HepG2 (cell line): ENCODE measurements around the gene DNAJC5. TPM values are rescaled to one million over a fixed set of nuclear protein-coding genes. Genes with fewer than 3 reads are reported as not detected.

ENCODE experiments used
- ARHGAP35 ChIP-seq: sonication (generic); formaldehyde crosslinking; IDR thresholded peaks from 2 replicates; pipeline ENCODE4 v1.9.0; 2022; ENCODE audit warnings: mild to moderate bottlenecking, inconsistent platforms, moderate library complexity, missing genetic modification reagents, borderline replicate concordance
- BRD4 ChIP-seq: sonication (generic); formaldehyde crosslinking; IDR thresholded peaks from 2 replicates; pipeline ENCODE4 v1.4.0; 2020; ENCODE audit warnings: missing genetic modification reagents
- FOXO1 ChIP-seq: sonication (generic); formaldehyde crosslinking; IDR thresholded peaks from 2 replicates; pipeline ENCODE4 v1.4.0; 2020; ENCODE audit warnings: missing genetic modification reagents
- GTF3A ChIP-seq: sonication (generic); formaldehyde crosslinking; conservative IDR thresholded peaks from 2 replicates; pipeline ENCODE4 v1.4.0; 2020; ENCODE audit warnings: mild to moderate bottlenecking, missing genetic modification reagents
- HCFC1 ChIP-seq: fragments of 150-350 bp; IDR thresholded peaks from 2 replicates; pipeline ENCODE4 v1.6.1; 2014; ENCODE audit warnings: low read depth, low read length
- ISL2 ChIP-seq: sonication (generic); formaldehyde crosslinking; IDR thresholded peaks from 2 replicates; pipeline ENCODE4 v1.5.0; 2020; ENCODE audit warnings: missing genetic modification reagents
- MED13 ChIP-seq: sonication (generic); formaldehyde crosslinking; IDR thresholded peaks from 2 replicates; pipeline ENCODE4 v1.5.0; 2020; ENCODE audit warnings: missing genetic modification reagents
- NBN ChIP-seq: fragments of 450-650 bp; conservative IDR thresholded peaks from 2 replicates; pipeline ENCODE4 v1.6.1; 2017
- REL ChIP-seq: sonication (generic); formaldehyde crosslinking; conservative IDR thresholded peaks from 2 replicates; pipeline ENCODE4 v1.8.0; 2022; ENCODE audit warnings: mild to moderate bottlenecking, missing genetic modification reagents, moderate library complexity
- SP140L ChIP-seq: sonication (generic); formaldehyde crosslinking; IDR thresholded peaks from 2 replicates; pipeline ENCODE4 v1.4.0; 2020; ENCODE audit warnings: missing genetic modification reagents, borderline replicate concordance
- TBP ChIP-seq: sonication (generic); formaldehyde crosslinking; IDR thresholded peaks from 2 replicates; pipeline ENCODE4 v1.5.0; 2020; ENCODE audit warnings: missing genetic modification reagents
- ZBTB42 ChIP-seq: sonication (generic); formaldehyde crosslinking; IDR thresholded peaks from 2 replicates; pipeline ENCODE4 v1.5.0; 2020; ENCODE audit warnings: mild to moderate bottlenecking, missing genetic modification reagents
- ZFP36L1 ChIP-seq: sonication (generic); formaldehyde crosslinking; IDR thresholded peaks from 2 replicates; pipeline ENCODE4 v1.8.0; 2022; ENCODE audit warnings: mild to moderate bottlenecking, missing genetic modification reagents, moderate library complexity
- ZNF224 ChIP-seq: sonication (generic); formaldehyde crosslinking; IDR thresholded peaks from 2 replicates; pipeline ENCODE4 v1.5.0; 2020; ENCODE audit warnings: mild to moderate bottlenecking, missing genetic modification reagents
- ZNF251 ChIP-seq: sonication (generic); formaldehyde crosslinking; IDR thresholded peaks from 2 replicates; pipeline ENCODE4 v1.9.0; 2021; ENCODE audit warnings: mild to moderate bottlenecking, missing genetic modification reagents
- ZNF296 ChIP-seq: sonication (generic); formaldehyde crosslinking; conservative IDR thresholded peaks from 2 replicates; pipeline ENCODE4 v1.5.0; 2020; ENCODE audit warnings: mild to moderate bottlenecking, missing genetic modification reagents
- ZNF3 ChIP-seq: IDR thresholded peaks from 2 replicates; pipeline ENCODE4 v1.7.0; 2017; ENCODE audit warnings: inconsistent platforms
- ZNF431 ChIP-seq: sonication (generic); formaldehyde crosslinking; IDR thresholded peaks from 2 replicates; pipeline ENCODE4 v1.9.0; 2022; ENCODE audit warnings: missing genetic modification reagents, low read depth, mild to moderate bottlenecking, borderline replicate concordance
- ZNF607 ChIP-seq: sonication (generic); formaldehyde crosslinking; IDR thresholded peaks from 2 replicates; pipeline ENCODE4 v1.5.1; 2020; ENCODE audit warnings: missing genetic modification reagents, mild to moderate bottlenecking, borderline replicate concordance
- ZNF790 ChIP-seq: sonication (generic); formaldehyde crosslinking; IDR thresholded peaks from 2 replicates; pipeline ENCODE4 v1.8.0; 2022; ENCODE audit warnings: missing genetic modification reagents, mild to moderate bottlenecking, borderline replicate concordance
- ZSCAN20 ChIP-seq: sonication (generic); formaldehyde crosslinking; IDR thresholded peaks from 2 replicates; pipeline ENCODE4 v1.4.0; 2020; ENCODE audit warnings: missing genetic modification reagents, mild to moderate bottlenecking, borderline replicate concordance
- ZSCAN30 ChIP-seq: sonication (generic); formaldehyde crosslinking; IDR thresholded peaks from 2 replicates; pipeline ENCODE4 v1.5.0; 2020; ENCODE audit warnings: mild to moderate bottlenecking, missing genetic modification reagents
- polyA plus RNA-seq, 8 experiments: library from polyadenylated mRNA; depleted of rRNA in 3 of 8; stranded (reverse) in 7 of 8; unstranded in 1 of 8; fragments of >200 nt; fragmentation: Illumina TruSeq in 4 of 8; extraction: Trizol in 4 of 8; gene quantifications; 2 replicates each; pipeline versions ENCODE4 v1.2.1 to v1.2.3, GENCODE V29; 2011 to 2016; ENCODE audit warnings: low read depth in 4 of 8, missing spikeins in 1 of 8, mixed read lengths in 1 of 8; ENCODE audit not compliant: insufficient read depth in 1 of 8
- total RNA-seq, 5 experiments: library from RNA; depleted of rRNA; stranded (reverse); fragments of >200 nt; fragmentation: Illumina TruSeq; extraction: Trizol; gene quantifications; 2 replicates each; pipeline ENCODE4 v1.2.3, GENCODE V29; 2016; ENCODE audit warnings: low read depth in 1 of 5
- TF ChIP-seq, protein P1 (sequence below): sonication (generic); formaldehyde crosslinking; IDR thresholded peaks from 2 replicates; pipeline ENCODE4 v1.8.1; 2023; ENCODE audit warnings: mild to moderate bottlenecking, missing genetic modification reagents
- TF ChIP-seq, protein P2 (sequence below): sonication (generic); formaldehyde crosslinking; IDR thresholded peaks from 2 replicates; pipeline ENCODE4 v1.4.0; 2020; ENCODE audit warnings: missing genetic modification reagents
- TF ChIP-seq, protein P3 (sequence below): sonication (generic); formaldehyde crosslinking; IDR thresholded peaks from 2 replicates; pipeline ENCODE4 v1.4.0; 2020; ENCODE audit warnings: missing genetic modification reagents
- TF ChIP-seq, protein P4 (sequence below): sonication (generic); formaldehyde crosslinking; IDR thresholded peaks from 2 replicates; pipeline ENCODE4 v1.4.0; 2020; ENCODE audit warnings: missing genetic modification reagents, mild to moderate bottlenecking, borderline replicate concordance

The DNAJC5 gene
- total and polyA plus RNA-seq, 2 of the 13 experiments (the other 11 are each of a cell fraction or from before 2014, with no cell fraction given), result 42.8 to 64.5 TPM

DNA sequence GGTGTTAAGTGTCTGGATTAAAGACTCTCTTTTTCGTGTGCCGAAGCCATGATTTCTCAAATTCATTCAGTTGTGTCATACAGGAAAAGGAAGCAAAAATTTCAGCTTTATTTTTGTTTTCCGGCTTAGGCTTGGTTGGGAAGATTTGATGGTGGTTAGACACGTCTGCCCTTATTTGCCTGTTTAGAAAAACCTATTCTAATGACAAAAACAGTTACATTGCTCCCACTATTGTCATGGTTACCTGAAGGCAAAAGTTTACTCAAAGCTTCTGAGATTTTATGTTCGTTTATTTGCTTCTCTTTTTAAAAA, 982 bp downstream of the DNAJC5 start (continued):
- no peak for TF ChIP-seq ZNF224 (CRISPR knock-in tag)
- no peak for TF ChIP-seq HCFC1
- no peak for TF ChIP-seq GTF3A
- TF ChIP-seq TBP (CRISPR knock-in tag), result 0 out of 2 replicates have a peak, but pooled peaks have one; percentile 6
- TF ChIP-seq, protein P1, sequence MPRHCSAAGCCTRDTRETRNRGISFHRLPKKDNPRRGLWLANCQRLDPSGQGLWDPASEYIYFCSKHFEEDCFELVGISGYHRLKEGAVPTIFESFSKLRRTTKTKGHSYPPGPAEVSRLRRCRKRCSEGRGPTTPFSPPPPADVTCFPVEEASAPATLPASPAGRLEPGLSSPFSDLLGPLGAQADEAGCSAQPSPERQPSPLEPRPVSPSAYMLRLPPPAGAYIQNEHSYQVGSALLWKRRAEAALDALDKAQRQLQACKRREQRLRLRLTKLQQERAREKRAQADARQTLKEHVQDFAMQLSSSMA, result no peak
- TF ChIP-seq, protein P2, sequence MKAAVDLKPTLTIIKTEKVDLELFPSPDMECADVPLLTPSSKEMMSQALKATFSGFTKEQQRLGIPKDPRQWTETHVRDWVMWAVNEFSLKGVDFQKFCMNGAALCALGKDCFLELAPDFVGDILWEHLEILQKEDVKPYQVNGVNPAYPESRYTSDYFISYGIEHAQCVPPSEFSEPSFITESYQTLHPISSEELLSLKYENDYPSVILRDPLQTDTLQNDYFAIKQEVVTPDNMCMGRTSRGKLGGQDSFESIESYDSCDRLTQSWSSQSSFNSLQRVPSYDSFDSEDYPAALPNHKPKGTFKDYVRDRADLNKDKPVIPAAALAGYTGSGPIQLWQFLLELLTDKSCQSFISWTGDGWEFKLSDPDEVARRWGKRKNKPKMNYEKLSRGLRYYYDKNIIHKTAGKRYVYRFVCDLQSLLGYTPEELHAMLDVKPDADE (CRISPR knock-in tag), result peak; percentile 27; the same call in 1 of the 2 replicates
- TF ChIP-seq FOXO1 (CRISPR knock-in tag), result no peak
- TF ChIP-seq, protein P3, sequence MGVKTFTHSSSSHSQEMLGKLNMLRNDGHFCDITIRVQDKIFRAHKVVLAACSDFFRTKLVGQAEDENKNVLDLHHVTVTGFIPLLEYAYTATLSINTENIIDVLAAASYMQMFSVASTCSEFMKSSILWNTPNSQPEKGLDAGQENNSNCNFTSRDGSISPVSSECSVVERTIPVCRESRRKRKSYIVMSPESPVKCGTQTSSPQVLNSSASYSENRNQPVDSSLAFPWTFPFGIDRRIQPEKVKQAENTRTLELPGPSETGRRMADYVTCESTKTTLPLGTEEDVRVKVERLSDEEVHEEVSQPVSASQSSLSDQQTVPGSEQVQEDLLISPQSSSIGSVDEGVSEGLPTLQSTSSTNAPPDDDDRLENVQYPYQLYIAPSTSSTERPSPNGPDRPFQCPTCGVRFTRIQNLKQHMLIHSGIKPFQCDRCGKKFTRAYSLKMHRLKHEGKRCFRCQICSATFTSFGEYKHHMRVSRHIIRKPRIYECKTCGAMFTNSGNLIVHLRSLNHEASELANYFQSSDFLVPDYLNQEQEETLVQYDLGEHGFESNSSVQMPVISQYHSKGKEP, result no peak
- TF ChIP-seq ZNF3 (CRISPR knock-in tag), result 0 out of 2 replicates have a peak, but pooled peaks have one; percentile 8
- TF ChIP-seq ZNF790 (CRISPR knock-in tag), result no peak
- no peak for TF ChIP-seq ISL2 (CRISPR knock-in tag)
- no peak for TF ChIP-seq MED13 (CRISPR knock-in tag)
- no peak for TF ChIP-seq ZNF251 (CRISPR knock-in tag)
- no peak for TF ChIP-seq ZNF431 (CRISPR knock-in tag)
- TF ChIP-seq REL (CRISPR knock-in tag), result no peak
- 0 out of 2 replicates have a peak, but pooled peaks have one; percentile 0 for TF ChIP-seq ZBTB42
- TF ChIP-seq ZSCAN20 (CRISPR knock-in tag), result peak; percentile 49; the same call in 1 of the 2 replicates
- TF ChIP-seq ZNF607 (CRISPR knock-in tag), result no peak
- TF ChIP-seq SP140L (CRISPR knock-in tag), result no peak
- no peak for TF ChIP-seq ZNF296
- TF ChIP-seq ARHGAP35, result no peak
- TF ChIP-seq BRD4, result no peak
- TF ChIP-seq, protein P4, sequence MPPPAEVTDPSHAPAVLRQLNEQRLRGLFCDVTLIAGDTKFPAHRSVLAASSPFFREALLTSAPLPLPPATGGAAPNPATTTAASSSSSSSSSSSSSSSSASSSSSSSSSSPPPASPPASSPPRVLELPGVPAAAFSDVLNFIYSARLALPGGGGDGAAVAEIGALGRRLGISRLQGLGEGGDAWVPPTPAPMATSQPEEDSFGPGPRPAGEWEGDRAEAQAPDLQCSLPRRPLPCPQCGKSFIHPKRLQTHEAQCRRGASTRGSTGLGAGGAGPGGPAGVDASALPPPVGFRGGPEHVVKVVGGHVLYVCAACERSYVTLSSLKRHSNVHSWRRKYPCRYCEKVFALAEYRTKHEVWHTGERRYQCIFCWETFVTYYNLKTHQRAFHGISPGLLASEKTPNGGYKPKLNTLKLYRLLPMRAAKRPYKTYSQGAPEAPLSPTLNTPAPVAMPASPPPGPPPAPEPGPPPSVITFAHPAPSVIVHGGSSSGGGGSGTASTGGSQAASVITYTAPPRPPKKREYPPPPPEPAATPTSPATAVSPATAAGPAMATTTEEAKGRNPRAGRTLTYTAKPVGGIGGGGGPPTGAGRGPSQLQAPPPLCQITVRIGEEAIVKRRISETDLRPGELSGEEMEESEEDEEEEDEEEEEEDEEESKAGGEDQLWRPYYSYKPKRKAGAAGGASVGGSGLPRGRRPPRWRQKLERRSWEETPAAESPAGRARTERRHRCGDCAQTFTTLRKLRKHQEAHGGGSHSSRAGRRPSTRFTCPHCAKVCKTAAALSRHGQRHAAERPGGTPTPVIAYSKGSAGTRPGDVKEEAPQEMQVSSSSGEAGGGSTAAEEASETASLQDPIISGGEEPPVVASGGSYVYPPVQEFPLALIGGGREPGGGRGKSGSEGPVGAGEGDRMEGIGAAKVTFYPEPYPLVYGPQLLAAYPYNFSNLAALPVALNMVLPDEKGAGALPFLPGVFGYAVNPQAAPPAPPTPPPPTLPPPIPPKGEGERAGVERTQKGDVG (CRISPR knock-in tag), result no peak
- TF ChIP-seq ZFP36L1 (CRISPR knock-in tag), result no peak
- TF ChIP-seq ZSCAN30, result 0 out of 2 replicates have a peak, but pooled peaks have one; percentile 39
- no peak for TF ChIP-seq NBN
